GM13976 (cell line): ENCODE data around the gene PLXNA2.

Experiments
- DNase-seq: peaks from one replicate; pipeline ENCODE4 v3.0.0; 2012; ENCODE audit warnings: low spot score
- in situ Hi-C: fragments of 300-500 bp; cut with MboI; formaldehyde crosslinking; loops from one replicate; pipeline ENCODE4 v1.12.0; 2022; ENCODE audit warnings: low sequenced_read_pairs, mixed read lengths, inconsistent platforms; ENCODE audit not compliant: unreplicated experiment
- TF ChIP-seq, protein P1 (sequence below): IDR thresholded peaks from 2 replicates; pipeline ENCODE4 v1.5.1; 2012; ENCODE audit warnings: borderline replicate concordance, mild to moderate bottlenecking; ENCODE audit not compliant: insufficient read depth; ENCODE audit errors: extremely low read depth, missing control alignments, control extremely low read depth

The PLXNA2 gene

DNA sequence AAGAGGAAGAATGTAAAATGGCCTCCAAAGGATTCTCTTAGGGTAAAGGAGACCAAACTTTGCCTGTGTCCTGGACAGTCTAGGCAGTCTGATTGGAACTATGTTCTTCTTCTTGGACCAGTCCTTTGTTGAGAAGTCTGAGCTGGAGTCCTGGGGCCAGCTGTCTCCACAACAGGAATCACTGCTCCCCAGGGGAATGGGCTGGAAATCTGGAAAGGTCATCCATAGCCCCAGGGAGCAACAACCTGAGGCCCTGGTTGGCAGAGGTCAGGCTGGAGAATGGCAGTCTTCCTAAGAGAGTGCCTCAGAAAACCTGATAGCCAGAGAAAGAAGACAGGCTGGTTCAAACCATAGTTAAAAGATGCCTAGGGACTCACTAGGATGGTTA is 68.7 kb downstream of the PLXNA2 start:
- in situ Hi-C loops = no loop called here
- TF ChIP-seq, protein P1, sequence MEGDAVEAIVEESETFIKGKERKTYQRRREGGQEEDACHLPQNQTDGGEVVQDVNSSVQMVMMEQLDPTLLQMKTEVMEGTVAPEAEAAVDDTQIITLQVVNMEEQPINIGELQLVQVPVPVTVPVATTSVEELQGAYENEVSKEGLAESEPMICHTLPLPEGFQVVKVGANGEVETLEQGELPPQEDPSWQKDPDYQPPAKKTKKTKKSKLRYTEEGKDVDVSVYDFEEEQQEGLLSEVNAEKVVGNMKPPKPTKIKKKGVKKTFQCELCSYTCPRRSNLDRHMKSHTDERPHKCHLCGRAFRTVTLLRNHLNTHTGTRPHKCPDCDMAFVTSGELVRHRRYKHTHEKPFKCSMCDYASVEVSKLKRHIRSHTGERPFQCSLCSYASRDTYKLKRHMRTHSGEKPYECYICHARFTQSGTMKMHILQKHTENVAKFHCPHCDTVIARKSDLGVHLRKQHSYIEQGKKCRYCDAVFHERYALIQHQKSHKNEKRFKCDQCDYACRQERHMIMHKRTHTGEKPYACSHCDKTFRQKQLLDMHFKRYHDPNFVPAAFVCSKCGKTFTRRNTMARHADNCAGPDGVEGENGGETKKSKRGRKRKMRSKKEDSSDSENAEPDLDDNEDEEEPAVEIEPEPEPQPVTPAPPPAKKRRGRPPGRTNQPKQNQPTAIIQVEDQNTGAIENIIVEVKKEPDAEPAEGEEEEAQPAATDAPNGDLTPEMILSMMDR = no peak

GRCh38 chr1:208174731-208175507 is 69.3 kb downstream of the PLXNA2 start:
- DNase-seq = no peak
- in situ Hi-C loops = no loop called here
- TF ChIP-seq, protein P1 = no peak

More for the DNA sequence above, 68.7 kb downstream of the PLXNA2 start:
- DNase-seq = no peak

GRCh38 chr1:208174200-208174599 is 70.0 kb downstream of the PLXNA2 start:
- DNase-seq = no peak
- in situ Hi-C loops = no loop called here
- TF ChIP-seq, protein P1 = no peak

DNA sequence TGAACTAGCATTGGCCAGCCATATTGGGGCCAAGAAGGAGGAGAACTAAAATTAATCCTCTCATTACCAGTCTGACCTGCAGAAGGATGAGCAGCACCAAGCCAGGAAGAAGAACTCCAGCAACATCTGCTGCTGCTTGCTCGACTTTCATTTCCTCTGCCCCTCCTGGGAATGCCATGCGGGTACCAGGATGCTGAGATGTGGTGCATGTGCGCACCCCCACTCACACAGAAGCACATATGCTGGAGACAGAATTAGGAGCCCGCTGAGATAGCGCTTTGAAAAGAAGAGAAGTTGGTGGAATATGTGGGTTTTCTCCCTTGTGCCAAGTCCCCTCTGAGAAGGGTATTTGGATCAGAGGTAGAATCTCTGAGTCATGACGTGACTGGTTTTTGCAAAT is 70.4 kb downstream of the PLXNA2 start:
- in situ Hi-C loops = no loop called here
- no peak for DNase-seq
- TF ChIP-seq, protein P1 = no peak

- in situ Hi-C loops = no loop called here
- TF ChIP-seq, protein P1 = no peak
- no peak for DNase-seq
Measured at GRCh38 chr1:208172423-208173145, 71.6 kb downstream of the PLXNA2 start.

- TF ChIP-seq, protein P1 = no peak
- no peak for DNase-seq
- in situ Hi-C loops = no loop called here
Measured at GRCh38 chr1:208171616-208172422, 72.4 kb downstream of the PLXNA2 start.
